HG03354 (cell line): Measurements from ENCODE around the gene GLYAT.
A peak's percentile ranks its signal among the peaks of the same experiment; 100 is the strongest.
"Not testable (repeated sequence)": the region's sequence is repeated elsewhere in the genome, so short reads cannot be mapped to it uniquely, and the experiment has no call there.

ENCODE experiments used
- ATAC-seq: cut with Tn5 transposase; IDR thresholded peaks from one replicate; pipeline ENCODE4 v1.9.1; 2021; ENCODE audit warnings: mild to moderate bottlenecking; ENCODE audit not compliant: unreplicated experiment, poor library complexity, severe bottlenecking

GLYAT gene

GRCh38 chr11:58685973-58686722, 45.6 kb downstream of the GLYAT start:
- no peak for ATAC-seq

- not testable (repeated sequence) for ATAC-seq
These were observed 49.1 kb downstream of the GLYAT start for GRCh38 chr11:58682660-58683059.

- not testable (repeated sequence) for ATAC-seq
These were observed 54.2 kb downstream of the GLYAT start for GRCh38 chr11:58677536-58677935.

- ATAC-seq = no peak
These were observed 55.1 kb downstream of the GLYAT start for GRCh38 chr11:58676563-58677135.

- peak; percentile 95 for ATAC-seq
These were observed 56.2 kb downstream of the GLYAT start for GRCh38 chr11:58675334-58676155.

GRCh38 chr11:58674609-58675008, 57.1 kb downstream of the GLYAT start:
- no peak for ATAC-seq

GRCh38 chr11:58671983-58672633, 59.6 kb downstream of the GLYAT start:
- ATAC-seq = no peak

GRCh38 chr11:58659910-58660570, 71.7 kb downstream of the GLYAT start:
- no peak for ATAC-seq

- no peak for ATAC-seq
These were observed 72.3 kb downstream of the GLYAT start for GRCh38 chr11:58659404-58659803.
